RWPE1 (cell line): ENCODE data around the gene HIGD1C.
"Not testable (repeated sequence)": the region's sequence is repeated elsewhere in the genome, so short reads cannot be mapped to it uniquely, and the experiment has no call there.

Experiments
- CTCF ChIA-PET: fragments of 350-600 bp; sonication (Branson Sonifier 250); formaldehyde crosslinking; extraction: SDS; loops from one replicate; lab custom pipeline; 2021; lab: Yijun Ruan, JAX
- POLR2A ChIA-PET: fragments of 400-600 bp; formaldehyde crosslinking; extraction: SDS; loops from one replicate; lab custom pipeline; 2020; ENCODE audit warnings: antibody characterized with exemption; ENCODE audit not compliant: low non-redundant PET; lab: Yijun Ruan, JAX
- DNase-seq: peaks from one replicate; pipeline ENCODE4 v3.0.0; 2012; ENCODE audit warnings: low spot score
- H3K27ac ChIP-seq: fragments of 450-650 bp; 2 replicates; pipeline ENCODE4 v1.5.1; 2017
- TF ChIP-seq, protein P1 (sequence below): fragments of 450-650 bp; conservative IDR thresholded peaks from 2 replicates; pipeline ENCODE4 v1.5.1; 2017; ENCODE audit warnings: low read depth, mild to moderate bottlenecking

HIGD1C gene

DNA sequence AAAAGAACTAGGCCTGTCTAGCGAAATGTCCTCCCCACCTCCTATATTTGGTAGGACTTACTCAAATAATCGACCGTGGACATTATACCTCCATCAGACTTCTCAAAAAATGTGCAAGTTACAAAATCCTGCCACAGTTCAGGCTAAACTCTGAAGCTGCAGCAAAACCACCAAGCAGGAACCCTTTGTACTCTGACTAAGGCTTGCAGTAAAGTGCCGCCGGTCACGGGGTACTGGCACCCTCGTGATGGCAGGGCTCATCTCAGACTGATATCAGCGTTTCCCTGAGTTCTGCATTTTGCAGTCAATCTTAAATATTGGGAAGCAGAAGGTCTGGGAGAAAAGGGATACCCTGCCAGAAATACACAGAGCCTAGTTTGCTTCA, 56.7 kb downstream of the HIGD1C start:
- TF ChIP-seq, protein P1, sequence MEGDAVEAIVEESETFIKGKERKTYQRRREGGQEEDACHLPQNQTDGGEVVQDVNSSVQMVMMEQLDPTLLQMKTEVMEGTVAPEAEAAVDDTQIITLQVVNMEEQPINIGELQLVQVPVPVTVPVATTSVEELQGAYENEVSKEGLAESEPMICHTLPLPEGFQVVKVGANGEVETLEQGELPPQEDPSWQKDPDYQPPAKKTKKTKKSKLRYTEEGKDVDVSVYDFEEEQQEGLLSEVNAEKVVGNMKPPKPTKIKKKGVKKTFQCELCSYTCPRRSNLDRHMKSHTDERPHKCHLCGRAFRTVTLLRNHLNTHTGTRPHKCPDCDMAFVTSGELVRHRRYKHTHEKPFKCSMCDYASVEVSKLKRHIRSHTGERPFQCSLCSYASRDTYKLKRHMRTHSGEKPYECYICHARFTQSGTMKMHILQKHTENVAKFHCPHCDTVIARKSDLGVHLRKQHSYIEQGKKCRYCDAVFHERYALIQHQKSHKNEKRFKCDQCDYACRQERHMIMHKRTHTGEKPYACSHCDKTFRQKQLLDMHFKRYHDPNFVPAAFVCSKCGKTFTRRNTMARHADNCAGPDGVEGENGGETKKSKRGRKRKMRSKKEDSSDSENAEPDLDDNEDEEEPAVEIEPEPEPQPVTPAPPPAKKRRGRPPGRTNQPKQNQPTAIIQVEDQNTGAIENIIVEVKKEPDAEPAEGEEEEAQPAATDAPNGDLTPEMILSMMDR: no peak
- no peak overlapping the region for H3K27ac ChIP-seq
- ChIA-PET CTCF (interaction anchor here (0.6 kb wide), 2 partner anchors 170 to 509 kb away, joined by 3 to 4 read pairs; no protein-coding TSS in a partner anchor), POLR2A (no interaction called here)
- DNase-seq: no peak

DNA sequence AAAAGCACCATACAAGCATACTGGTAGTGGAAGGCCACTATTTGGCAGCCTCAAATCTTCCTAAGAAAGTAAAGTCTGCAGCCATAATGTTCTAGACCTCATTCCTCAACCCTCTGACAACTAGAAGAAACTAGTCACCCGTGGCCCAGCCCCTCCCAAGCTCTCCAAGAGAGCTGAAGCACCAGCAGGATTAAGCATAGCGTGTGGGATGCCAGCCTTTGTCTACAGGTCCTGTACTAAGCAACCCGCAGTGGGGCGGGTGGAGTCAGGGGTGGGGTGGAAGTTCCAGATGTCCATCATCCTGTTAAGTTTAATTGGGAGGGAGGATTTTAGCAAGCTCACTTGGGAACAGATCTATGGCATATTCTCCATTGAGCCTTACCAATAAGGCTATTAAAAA, 59.6 kb downstream of the HIGD1C start:
- peak overlapping the region; percentile 25; the same call in 1 of the 2 replicates for H3K27ac ChIP-seq
- DNase-seq: no peak
- CTCF ChIA-PET: interaction anchor here (1.0 kb wide), 1 partner anchor 25 kb away, joined by 3 read pairs; no protein-coding TSS in a partner anchor
- TF ChIP-seq, protein P1: no peak
- POLR2A ChIA-PET: no interaction called here

DNA sequence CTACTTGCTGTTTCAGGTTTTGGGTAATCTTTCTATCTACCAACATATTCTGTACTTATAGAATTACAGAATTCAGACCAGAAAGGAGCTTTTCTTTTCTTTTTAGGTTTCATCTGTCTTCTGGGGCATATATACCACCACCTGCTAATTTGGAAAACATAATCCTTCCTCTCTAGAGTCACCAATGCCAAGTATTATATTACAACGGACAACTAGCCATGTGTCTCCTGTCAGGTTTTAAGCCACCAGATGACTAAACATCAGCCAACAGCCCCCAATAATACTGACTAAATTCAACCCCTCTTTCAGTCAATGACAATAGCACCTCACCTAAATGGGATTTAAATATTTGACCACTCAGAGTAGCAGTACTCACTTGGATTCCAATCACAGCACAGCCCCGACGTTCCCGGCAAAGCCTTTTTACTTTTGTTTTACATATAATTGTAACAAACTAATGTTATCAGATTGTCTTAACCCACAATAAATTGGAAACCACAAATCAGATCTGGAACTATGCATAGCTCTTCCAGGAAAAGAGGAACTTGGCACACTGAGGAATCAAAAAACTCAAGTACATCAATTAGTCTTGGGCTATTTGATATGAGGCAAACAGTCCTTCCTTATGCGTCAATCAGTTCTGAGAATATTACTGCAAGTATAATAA, 60.4 kb downstream of the HIGD1C start:
- no peak for DNase-seq
- H3K27ac ChIP-seq: no peak overlapping the region
- ChIA-PET POLR2A (no interaction called here), CTCF (interaction anchor here (0.6 kb wide), 1 partner anchor 91 kb away, joined by 3 read pairs; no protein-coding TSS in a partner anchor)
- TF ChIP-seq, protein P1: no peak

DNA sequence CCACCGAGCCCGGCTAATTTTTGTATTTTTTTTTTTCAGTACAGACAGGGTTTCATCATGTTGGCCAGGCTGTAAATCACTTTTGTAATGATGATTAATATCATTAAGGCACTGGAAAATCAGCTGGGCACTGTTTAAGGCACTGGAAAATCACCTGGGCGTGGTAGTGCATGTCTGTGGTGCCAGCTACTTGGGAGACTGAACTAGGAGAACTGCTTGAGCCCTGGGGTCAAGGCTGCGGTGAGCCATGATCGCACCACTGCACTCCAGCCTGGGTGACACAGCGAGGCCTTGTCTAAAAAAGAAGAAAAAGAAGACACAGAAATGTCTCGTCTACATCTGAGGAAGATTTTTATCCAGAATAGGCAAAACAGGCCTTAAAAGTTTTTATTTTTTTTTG, 61.1 kb downstream of the HIGD1C start:
- no peak for DNase-seq
- H3K27ac ChIP-seq: peak overlapping the region; percentile 31; the same call in 1 of the 2 replicates
- ChIA-PET POLR2A (no interaction called here), CTCF (interaction anchor here (0.6 to 0.7 kb wide), 2 partner anchors 22 to 90 kb away, joined by 3 to 7 read pairs; no protein-coding TSS in a partner anchor)
- TF ChIP-seq, protein P1: no peak

DNA sequence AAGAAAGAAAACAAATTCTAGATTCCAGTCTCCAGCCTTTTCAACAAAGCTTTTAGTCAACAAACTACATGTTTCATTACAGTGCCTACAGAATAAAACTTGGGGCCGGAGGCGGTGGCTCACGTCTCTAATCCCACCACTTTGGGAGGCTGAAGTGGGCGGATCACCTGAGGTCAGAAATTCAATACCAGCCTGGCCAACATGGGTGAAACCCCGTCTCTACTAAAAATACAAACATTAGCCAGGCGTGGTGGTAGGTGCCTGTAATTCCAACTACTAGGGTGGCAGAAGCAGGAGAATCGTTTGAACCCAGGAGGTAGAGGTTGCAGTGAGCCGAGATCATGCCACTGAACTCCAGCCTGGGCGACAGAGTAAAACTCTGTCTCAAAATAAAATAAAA, 62.1 kb downstream of the HIGD1C start:
- CTCF ChIA-PET, H3K27ac ChIP-seq, DNase-seq, POLR2A ChIA-PET: not testable (repeated sequence)

DNA sequence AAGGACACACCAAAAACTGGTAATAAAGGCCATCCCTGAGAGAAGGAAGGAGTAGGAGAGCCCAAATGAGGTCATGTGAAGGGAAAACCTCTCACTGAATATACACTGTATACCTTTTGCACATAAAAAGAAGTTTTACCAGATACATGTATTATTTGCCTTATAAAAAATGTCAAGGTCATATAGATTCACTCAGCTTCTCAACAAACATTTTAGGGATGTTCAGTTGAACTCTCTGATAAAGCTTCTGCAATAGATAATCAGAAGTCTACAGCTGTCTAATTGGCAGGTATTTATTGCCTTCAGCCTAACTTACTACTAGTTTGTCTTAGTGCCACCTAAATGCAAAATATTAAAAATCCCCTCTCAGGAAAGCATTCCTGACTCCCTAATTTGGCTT, 65.1 kb downstream of the HIGD1C start:
- POLR2A ChIA-PET: no interaction called here
- CTCF ChIA-PET: no interaction called here
- TF ChIP-seq, protein P1: no peak
- no peak for DNase-seq
- H3K27ac ChIP-seq: no peak overlapping the region

DNA sequence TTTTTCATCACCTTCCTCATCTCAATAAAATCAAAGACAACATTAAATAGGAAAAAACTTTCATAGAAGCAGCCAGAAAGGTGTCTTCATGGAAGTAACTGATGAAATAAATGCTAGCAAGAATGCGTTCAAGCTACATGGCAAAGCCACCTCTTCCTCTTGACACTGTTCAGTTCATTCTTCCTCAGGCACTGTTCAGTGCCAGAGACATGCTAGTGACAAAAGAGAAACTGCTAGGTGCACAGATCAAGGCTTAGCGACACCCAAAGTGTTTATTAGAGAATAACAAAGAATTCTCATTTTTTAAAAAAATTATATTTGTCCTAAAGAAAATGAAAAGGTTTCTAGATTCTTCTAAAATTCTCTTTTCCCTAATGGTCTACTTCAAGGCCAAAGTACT, 66.6 kb downstream of the HIGD1C start:
- ChIA-PET CTCF (interaction anchor here (0.6 to 1.2 kb wide), 2 partner anchors 9 to 1147 kb away, joined by 3 read pairs; no protein-coding TSS in a partner anchor), POLR2A (no interaction called here)
- no peak for DNase-seq
- TF ChIP-seq, protein P1: no peak
- H3K27ac ChIP-seq: no peak overlapping the region
